Measurements from ENCODE around the gene RBFOX2. TPM values are rescaled to one million over a fixed set of nuclear protein-coding genes. Genes with fewer than 3 reads are reported as not detected.

Gene RBFOX2
- total and polyA plus RNA-seq, 2 of the 8 experiments (the other 6 are each of a cell fraction or from before 2014, with no cell fraction given), result 121 to 122 TPM

GRCh38 chr22:35903571-35904335, 124.9 kb downstream of the RBFOX2 start:
- CTCF ChIA-PET (ENCODE audit: partially characterized antibody), result interaction anchor here (1.4 to 1.5 kb wide), 2 partner anchors 152 to 162 kb away, joined by 4 read pairs; no protein-coding TSS in a partner anchor
- no peak overlapping the region for H3K4ac ChIP-seq (replicated peaks; ENCODE audit: insufficient read length, low read depth, low read length)

More at GRCh38 chr22:35903571-35904335, 124.9 kb downstream of the RBFOX2 start:
- DNase-seq (ENCODE audit: low read depth in 1 of 2, low spot score in 2 of 2), result no peak
- Histone ChIP-seq H3K79me1 (ENCODE audit: low read depth, low read length) (peaks cover 3% of the 10 kb centered on the region; the same call in 1 of the 2 replicates), H3K18ac (ENCODE audit: extremely low read depth, low read length) (no peak overlapping the region), H2BK5ac (ENCODE audit: low read depth, low read length) (no peak overlapping the region), H3K79me2 (ENCODE audit: control insufficient read depth in 1 of 2, insufficient read depth in 2 of 2, low read length in 2 of 2) (peaks cover 5 to 83% of the 10 kb centered on the region in 2 experiments), H3K9ac (replicated peaks in 1 of 4; ENCODE audit: extremely low read depth in 1 of 4, low read depth in 3 of 4, low read length in 3 of 4) (no peak overlapping the region), H3K4me3 (ENCODE audit: extremely low read depth in 1 of 4, insufficient read depth in 2 of 4, low read depth in 3 of 4, low read length in 4 of 4) (no peak overlapping the region), H2BK12ac (ENCODE audit: low read depth, low read length) (no peak overlapping the region), H3K4me1 (replicated peaks in 1 of 4; ENCODE audit: control insufficient read depth in 3 of 4, insufficient read depth in 4 of 4, low read length in 3 of 4) (peaks cover 0 to 6% (median 2%) of the 10 kb centered on the region in 4 experiments; a peak in 3 of 7 replicates), H4K5ac (ENCODE audit: insufficient read length, low read depth, low read length) (no peak overlapping the region), H2BK15ac (ENCODE audit: low read length) (no peak overlapping the region), H3K9me3 (ENCODE audit: insufficient read depth in 2 of 2, low read depth in 1 of 2, low read length in 1 of 2) (no peaks in the 10 kb centered on the region), H3K27ac (ENCODE audit: low read depth, low read length) (no peak overlapping the region), H2AFZ (ENCODE audit: low read length) (no peak overlapping the region), H3K4me2 (ENCODE audit: insufficient read depth in 1 of 2, low read depth in 2 of 2, low read length in 2 of 2) (no peak overlapping the region), H2BK20ac (ENCODE audit: low read length) (peak overlapping the region; percentile 34; the same call in 1 of the 2 replicates), H4K8ac (ENCODE audit: extremely low read depth, insufficient read depth, low read length) (no peak overlapping the region), H2BK120ac (replicated peaks; ENCODE audit: low read depth, low read length) (no peak overlapping the region), H3K23me2 (ENCODE audit: low read depth, low read length) (peaks cover 3% of the 10 kb centered on the region; the same call in 1 of the 2 replicates), H4K91ac (replicated peaks; ENCODE audit: insufficient read length, low read length) (no peak overlapping the region), H3K14ac (ENCODE audit: insufficient read length) (no peak overlapping the region), H3K36me3 (ENCODE audit: control insufficient read depth in 2 of 4, insufficient read depth in 4 of 4, low read length in 3 of 4) (no peaks in the 10 kb centered on the region), H3K23ac (ENCODE audit: insufficient read length) (no peak overlapping the region), H2AK5ac (ENCODE audit: low read depth, low read length) (no peak overlapping the region), H4K20me1 (replicated peaks in 1 of 2; ENCODE audit: control insufficient read depth in 1 of 2, insufficient read depth in 2 of 2, low read length in 2 of 2) (peaks cover 0 to 1% of the 10 kb centered on the region in 2 experiments), H3K56ac (replicated peaks; ENCODE audit: insufficient read length, low read depth, low read length) (no peak overlapping the region), H3K27me3 (replicated peaks in 1 of 4; ENCODE audit: control insufficient read depth in 3 of 4, extremely low read depth in 1 of 4, insufficient read depth in 3 of 4, low read length in 3 of 4) (no peaks in the 10 kb centered on the region)
- FAIRE-seq, result no peak
- POLR2A ChIA-PET (ENCODE audit: partially characterized antibody), result interaction anchor here (0.8 kb wide), 1 partner anchor 24 kb away, joined by 3 read pairs; no protein-coding TSS in a partner anchor
- 93% methylated on average over 3 of the region's 3 CpGs; no CpG with 5 or more reads in 1 of the 2 experiments for WGBS, 2 experiments (ENCODE audit: extremely low coverage in 1 of 2, insufficient coverage in 1 of 2, insufficient read length in 1 of 2, insufficient replicate concordance in 2 of 2, low coverage in 1 of 2, low lambda C conversion rate in 2 of 2, missing lambda C conversion rate in 1 of 2)
- TF ChIP-seq TAF1 (IDR thresholded peaks at IDR 0.05; ENCODE audit: low read depth, low read length), result no peak

Data from H1 (cell line).